ENCODE data around the gene CTXND2. TPM values are rescaled to one million over a fixed set of nuclear protein-coding genes. Genes with fewer than 3 reads are reported as not detected.

The CTXND2 gene
- total RNA-seq, 4 donors from 2014 or later = not detected

- Histone ChIP-seq H3K27ac (no peak overlapping the region), H3K9me3 (no peaks in the 10 kb centered on the region), H3K4me3 (no peak overlapping the region), H3K4me1 (peaks cover 0 to 9% (median 0%) of the 10 kb centered on the region in 4 donors), H3K27me3 (no peaks in the 10 kb centered on the region), H3K36me3 (peaks cover 3 to 100% (median 37%) of the 10 kb centered on the region in 3 donors)
- WGBS, 2 donors = 46 to 48% methylated on average over 4 of the region's 4 CpGs
- no peak for DNase-seq (ENCODE audit: low spot score in 2 of 2)
- TF ChIP-seq EP300 (IDR thresholded peaks at IDR 0.05) (no peak), CTCF (IDR thresholded peaks at IDR 0.05) (no peak), POLR2A (IDR thresholded peaks at IDR 0.05) (no peak)
These were observed 74.8 kb downstream of the CTXND2 start for GRCh38 chr1:150961756-150962155.

Other genes with a start within 250 kb of the CTXND2 start
- gene GOLPH3L, start 190.0 kb upstream of the CTXND2 start, total RNA-seq = 10 to 100 TPM; 20.6 to 30.9 (median 26.5) TPM
- 1 to 10 TPM in 3 of 4 donors, under 1 TPM in 1; 0.39 to 8.7 (median 2.5) TPM for gene HORMAD1, start 166.2 kb upstream of the CTXND2 start, total RNA-seq
- gene CTSS, start 121.4 kb upstream of the CTXND2 start, total RNA-seq = 10 to 100 TPM; 29.7 to 57.7 (median 41.3) TPM
- gene CTSK, start 78.9 kb upstream of the CTXND2 start, total RNA-seq = 10 to 100 TPM; 42.0 to 87.9 (median 45.5) TPM
- 10 to 100 TPM; 56.6 to 67.4 (median 58.6) TPM for gene ARNT, start 10.5 kb upstream of the CTXND2 start, total RNA-seq
- gene SETDB1, start 39.2 kb downstream of the CTXND2 start, total RNA-seq = 10 to 100 TPM; 30.6 to 42.9 (median 35.3) TPM
- gene CERS2, start 87.7 kb downstream of the CTXND2 start, total RNA-seq = 100 to 1,000 TPM; 137 to 168 (median 140) TPM
- 10 to 100 TPM in 2 of 4 donors, 1 to 10 TPM in 2; 2.1 to 12.2 (median 7.8) TPM for gene ANXA9, start 95.2 kb downstream of the CTXND2 start, total RNA-seq
- gene MINDY1, start 119.8 kb downstream of the CTXND2 start, total RNA-seq = 10 to 100 TPM; 45.5 to 63.2 (median 49.5) TPM
- 10 to 100 TPM; 22.0 to 40.4 (median 28.5) TPM for gene PRUNE1, start 121.3 kb downstream of the CTXND2 start, total RNA-seq
- 1 to 10 TPM in 2 of 4 donors, under 1 TPM in 1, not detected in 1; 0.22 to 2.2 (median 1.3) TPM for gene BNIPL, start 149.4 kb downstream of the CTXND2 start, total RNA-seq
- gene C1orf56, start 160.6 kb downstream of the CTXND2 start, total RNA-seq = 1 to 10 TPM; 5.0 to 9.6 (median 6.5) TPM
- 10 to 100 TPM; 72.4 to 87.4 (median 80.8) TPM for gene CDC42SE1, start 172.5 kb downstream of the CTXND2 start, total RNA-seq
- 1 to 10 TPM; 1.2 to 2.7 (median 2.0) TPM for gene MLLT11, start 173.3 kb downstream of the CTXND2 start, total RNA-seq
- gene GABPB2, start 183.6 kb downstream of the CTXND2 start, total RNA-seq = 10 to 100 TPM; 17.4 to 43.1 (median 22.3) TPM

Measured in tibial nerve (tissue), 4 donors.